ENCODE data around the gene GRIP1.
"Not testable (repeated sequence)": the region's sequence is repeated elsewhere in the genome, so short reads cannot be mapped to it uniquely, and the experiment has no call there.

The GRIP1 gene

GRCh38 chr12:66321435-66321834 is 357.4 kb downstream of the GRIP1 start:
- H3K4me1 Mint-ChIP-seq: peaks cover 3% of the 10 kb centered on the region
- no peak overlapping the region for H3K27ac Mint-ChIP-seq
- no peak for ATAC-seq (ENCODE audit: low read depth)
- H3K36me3 Mint-ChIP-seq: peaks cover 31% of the 10 kb centered on the region
- H3K27me3 Mint-ChIP-seq: no peaks in the 10 kb centered on the region
- DNase-seq (ENCODE audit: low spot score in 2 of 2): no peak
- H3K4me3 Mint-ChIP-seq: no peak overlapping the region
- no peaks in the 10 kb centered on the region for H3K9me3 Mint-ChIP-seq

GRCh38 chr12:66320996-66321395 is 357.9 kb downstream of the GRIP1 start:
- DNase-seq (ENCODE audit: low spot score in 2 of 2): no peak
- Mint-ChIP-seq H3K36me3 (peaks cover 28% of the 10 kb centered on the region), H3K4me1 (peaks cover 3% of the 10 kb centered on the region), H3K9me3 (no peaks in the 10 kb centered on the region), H3K27ac (no peak overlapping the region), H3K4me3 (no peak overlapping the region), H3K27me3 (no peaks in the 10 kb centered on the region)
- no peak for ATAC-seq (ENCODE audit: low read depth)

GRCh38 chr12:66319266-66319954 is 359.5 kb downstream of the GRIP1 start:
- no peak overlapping the region for H3K27ac Mint-ChIP-seq

GRCh38 chr12:66314278-66314677 is 364.6 kb downstream of the GRIP1 start:
- Mint-ChIP-seq H3K27me3 (no peaks in the 10 kb centered on the region), H3K4me3 (no peak overlapping the region), H3K27ac (no peak overlapping the region), H3K9me3 (peaks cover 3% of the 10 kb centered on the region), H3K4me1 (peaks cover 28% of the 10 kb centered on the region), H3K36me3 (peaks cover 35% of the 10 kb centered on the region)
- no peak for ATAC-seq (ENCODE audit: low read depth)
- no peak for DNase-seq (ENCODE audit: low spot score in 2 of 2)

More at GRCh38 chr12:66319266-66319954, 359.5 kb downstream of the GRIP1 start:
- Mint-ChIP-seq H3K36me3 (peaks cover 23% of the 10 kb centered on the region), H3K27me3 (no peaks in the 10 kb centered on the region), H3K4me1 (peaks cover 3% of the 10 kb centered on the region), H3K9me3 (no peaks in the 10 kb centered on the region), H3K4me3 (no peak overlapping the region)
- no peak for ATAC-seq (ENCODE audit: low read depth)
- DNase-seq (ENCODE audit: low spot score in 2 of 2): no peak

GRCh38 chr12:66312189-66312588 is 366.7 kb downstream of the GRIP1 start:
- Mint-ChIP-seq H3K4me1 (peaks cover 26% of the 10 kb centered on the region), H3K4me3 (no peak overlapping the region), H3K36me3 (peaks cover 39% of the 10 kb centered on the region), H3K9me3 (peaks cover 3% of the 10 kb centered on the region), H3K27ac (no peak overlapping the region), H3K27me3 (no peaks in the 10 kb centered on the region)
- no peak for DNase-seq (ENCODE audit: low spot score in 2 of 2)
- ATAC-seq (ENCODE audit: low read depth): no peak

- Mint-ChIP-seq H3K9me3 (peaks cover 3% of the 10 kb centered on the region), H3K4me1 (peaks cover 27% of the 10 kb centered on the region), H3K27ac (no peak overlapping the region), H3K4me3 (no peak overlapping the region), H3K36me3 (peaks cover 43% of the 10 kb centered on the region), H3K27me3 (no peaks in the 10 kb centered on the region)
- DNase-seq (ENCODE audit: low spot score in 2 of 2) (no peak), ATAC-seq (ENCODE audit: low read depth) (no peak)
These were observed 369.3 kb downstream of the GRIP1 start for GRCh38 chr12:66309606-66310005.

GRCh38 chr12:66304296-66304900 is 374.5 kb downstream of the GRIP1 start:
- Mint-ChIP-seq H3K9me3 (no peaks in the 10 kb centered on the region), H3K4me3 (peak overlapping the region; percentile 0), H3K36me3 (peaks cover 14% of the 10 kb centered on the region), H3K27ac (peak overlapping the region; percentile 10), H3K4me1 (peaks cover 25% of the 10 kb centered on the region), H3K27me3 (peaks cover 1% of the 10 kb centered on the region)
- DNase-seq (ENCODE audit: low spot score in 2 of 2) (no peak), ATAC-seq (ENCODE audit: low read depth) (no peak)

GRCh38 chr12:66303316-66303804 is 375.5 kb downstream of the GRIP1 start:
- DNase-seq (ENCODE audit: low spot score in 2 of 2); H3K9me3 Mint-ChIP-seq; H3K36me3 Mint-ChIP-seq; H3K27me3 Mint-ChIP-seq: not testable (repeated sequence)
- peaks cover 25% of the 10 kb centered on the region for H3K4me1 Mint-ChIP-seq
- peak; percentile 17 for ATAC-seq (ENCODE audit: low read depth)
- peak overlapping the region; percentile 98 for H3K4me3 Mint-ChIP-seq
- H3K27ac Mint-ChIP-seq: peak overlapping the region; percentile 95

GRCh38 chr12:66302827-66303169 is 376.1 kb downstream of the GRIP1 start:
- peak overlapping the region; percentile 98 for H3K4me3 Mint-ChIP-seq
- H3K9me3 Mint-ChIP-seq: no peaks in the 10 kb centered on the region
- H3K27ac Mint-ChIP-seq: peak overlapping the region; percentile 95
- H3K4me1 Mint-ChIP-seq: peaks cover 25% of the 10 kb centered on the region
- H3K36me3 Mint-ChIP-seq: peaks cover 7% of the 10 kb centered on the region
- ATAC-seq (ENCODE audit: low read depth) (no peak), DNase-seq (ENCODE audit: low spot score in 2 of 2) (no peak)
- peaks cover 1% of the 10 kb centered on the region for H3K27me3 Mint-ChIP-seq

- H3K27ac Mint-ChIP-seq: peak within 1 kb of the TSS; percentile 95
- H3K4me1 Mint-ChIP-seq: peaks cover 25% of the 10 kb centered on the region
- ATAC-seq (ENCODE audit: low read depth) (peak; percentile 90), DNase-seq (ENCODE audit: low spot score in 2 of 2) (peak; percentile 72 to 75)
- H3K36me3 Mint-ChIP-seq: peaks cover 7% of the 10 kb centered on the region
- H3K27me3 Mint-ChIP-seq: peaks cover 1% of the 10 kb centered on the region
- H3K9me3 Mint-ChIP-seq: no peaks in the 10 kb centered on the region
- peak within 1 kb of the TSS; percentile 98 for H3K4me3 Mint-ChIP-seq
These were observed 376.7 kb downstream of the GRIP1 start, which contains the start of gene HELB for GRCh38 chr12:66301944-66302826. TSS of gene HELB (plus strand) at chr12:66302493. CDS start at chr12:66302604, 111 bp downstream.

- no peak for DNase-seq (ENCODE audit: low spot score in 2 of 2)
- no peak for ATAC-seq (ENCODE audit: low read depth)
- Mint-ChIP-seq H3K36me3 (no peaks in the 10 kb centered on the region), H3K9me3 (no peaks in the 10 kb centered on the region), H3K27ac (no peak overlapping the region), H3K4me1 (peaks cover 11% of the 10 kb centered on the region), H3K27me3 (peaks cover 3% of the 10 kb centered on the region), H3K4me3 (no peak overlapping the region)
These were observed 381.0 kb downstream of the GRIP1 start for GRCh38 chr12:66297923-66298322.

All from memory B cell (primary cell).